Right ventricle myocardium inferior (tissue), 1 donor: ENCODE data around the gene FNDC11. TPM values are rescaled to one million over a fixed set of nuclear protein-coding genes. Genes with fewer than 3 reads are reported as not detected.

ENCODE experiments used
- ATAC-seq: fragments of 200-7000 bp; cut with Tn5 transposase; one replicate; pipeline ENCODE4 v1.9.1; 2020; ENCODE audit warnings: mild to moderate bottlenecking, moderate library complexity
- DNase-seq: peaks from one replicate; pipeline ENCODE4 v3.0.0; 2021; ENCODE audit errors: missing footprints
- intact Hi-C: fragments of 100-400 bp; cut with DNase I; formaldehyde crosslinking; loops from one replicate; pipeline ENCODE4 v1.11.0; 2022
- total RNA-seq: library from RNA; stranded (reverse); fragmentation: NEBNext Ultra II Directional; extraction: Animal tissue kit (Norgen Biotek cat#: 25700); gene quantifications from one replicate; pipeline ENCODE4 v1.2.1, GENCODE V29; 2021
- donor health status: DM: no; HTN: yes; CAD: no; lungs with severe emphysema.

FNDC11 gene
- total RNA-seq, 1 donor from 2014 or later, result 0.16 TPM

- intact Hi-C loops, result no loop called here
- peak; percentile 41 for DNase-seq
- ATAC-seq, result no peak
Observed at GRCh38 chr20:63522091-63522868, 31.7 kb upstream of the FNDC11 start.

- ATAC-seq, result no peak
- DNase-seq, result peak; percentile 51
- intact Hi-C loops, result no loop called here
Observed at GRCh38 chr20:63522981-63523611, 30.9 kb upstream of the FNDC11 start.

- no peak for DNase-seq
- ATAC-seq, result no peak
- intact Hi-C loops, result no loop called here
Observed at GRCh38 chr20:63525185-63525584, 28.8 kb upstream of the FNDC11 start.

GRCh38 chr20:63525971-63526370 is 28.0 kb upstream of the FNDC11 start:
- intact Hi-C loops, result no loop called here
- ATAC-seq (no peak), DNase-seq (peak; percentile 13)

GRCh38 chr20:63527184-63527583 is 26.8 kb upstream of the FNDC11 start:
- peak; percentile 21 for DNase-seq
- ATAC-seq, result no peak
- intact Hi-C loops, result no loop called here

GRCh38 chr20:63529180-63529860 is 24.6 kb upstream of the FNDC11 start:
- ATAC-seq (no peak), DNase-seq (peak; percentile 44)
- intact Hi-C loops, result no loop called here

GRCh38 chr20:63529861-63530787 is 23.8 kb upstream of the FNDC11 start:
- DNase-seq (peak; percentile 60), ATAC-seq (no peak)
- intact Hi-C loops, result no loop called here

- intact Hi-C loops, result no loop called here
Observed at GRCh38 chr20:63530788-63531160, 23.2 kb upstream of the FNDC11 start.

GRCh38 chr20:63531686-63532448 is 22.1 kb upstream of the FNDC11 start:
- no peak for ATAC-seq
- intact Hi-C loops, result no loop called here
- peak; percentile 30 for DNase-seq

More at GRCh38 chr20:63530788-63531160, 23.2 kb upstream of the FNDC11 start:
- DNase-seq, result peak; percentile 44
- ATAC-seq, result no peak

- DNase-seq (peak; percentile 62), ATAC-seq (no peak)
- intact Hi-C loops, result no loop called here
Observed at GRCh38 chr20:63532449-63532971, 21.4 kb upstream of the FNDC11 start.

GRCh38 chr20:63533388-63533787 is 20.6 kb upstream of the FNDC11 start:
- intact Hi-C loops, result no loop called here
- DNase-seq (no peak), ATAC-seq (no peak)

GRCh38 chr20:63533871-63534393 is 20.0 kb upstream of the FNDC11 start:
- intact Hi-C loops, result no loop called here
- ATAC-seq (no peak), DNase-seq (peak; percentile 58)

- intact Hi-C loops, result no loop called here
- ATAC-seq (no peak), DNase-seq (peak; percentile 28)
Observed at GRCh38 chr20:63534427-63534830, 19.5 kb upstream of the FNDC11 start.

- ATAC-seq, result no peak
- peak; percentile 66 for DNase-seq
- intact Hi-C loops, result loop anchor here (5.0 kb wide), 2 partner anchors 77 to 327 kb away; partner anchors contain the start of gene ABHD16B
Observed at GRCh38 chr20:63534831-63535651, 18.9 kb upstream of the FNDC11 start.

GRCh38 chr20:63536241-63536977 is 17.6 kb upstream of the FNDC11 start:
- intact Hi-C loops, result loop anchor here (5.0 kb wide), 2 partner anchors 76 to 326 kb away; partner anchors contain the start of gene ABHD16B
- no peak for ATAC-seq
- DNase-seq, result peak; percentile 53

GRCh38 chr20:63536997-63537524 is 16.9 kb upstream of the FNDC11 start, which contains the start of gene PTK6:
TSS of gene PTK6 (minus strand) at chr20:63537376. CDS start at chr20:63537314, 62 bp downstream.
- DNase-seq (peak; percentile 87), ATAC-seq (peak; percentile 42)
- intact Hi-C loops, result loop anchor here (5.0 kb wide), 2 partner anchors 75 to 325 kb away; partner anchors contain the start of gene ABHD16B
